Peyer's patch (tissue), 4 donors: ENCODE measurements around the gene C14orf180. TPM values are rescaled to one million over a fixed set of nuclear protein-coding genes. Genes with fewer than 3 reads are reported as not detected.
A peak's percentile ranks its signal among the peaks of the same experiment; 100 is the strongest.

ENCODE experiments used
- DNase-seq, 3 donors: peaks; one replicate each; pipeline ENCODE4 v3.0.0-alpha.2; 2017 to 2019
- H3K27ac ChIP-seq, 4 donors: fragments of 200-600 bp; sonication (generic); one replicate each; pipeline ENCODE4 v1.5.1; 2016 to 2019
- H3K27me3 ChIP-seq, 2 donors: fragments of 200-600 bp; sonication (generic); one replicate each; pipeline ENCODE4 v1.5.1; 2019
- H3K36me3 ChIP-seq, 3 donors: fragments of 200-600 bp; sonication (generic); one replicate each; pipeline ENCODE4 v1.5.1; 2016 to 2019
- H3K4me1 ChIP-seq, 4 donors: fragments of 200-600 bp; sonication (generic); one replicate each; pipeline ENCODE4 v1.5.1; 2016 to 2019
- H3K4me3 ChIP-seq, 4 donors: fragments of 200-600 bp; sonication (generic); 1 replicate in 3 of 4; 2 replicates in 1 of 4; pipeline ENCODE4 v1.5.1; 2016 to 2019; ENCODE audit warnings: mild to moderate bottlenecking in 1 of 4
- H3K9me3 ChIP-seq, 4 donors: fragments of 200-600 bp; sonication (generic); one replicate each; pipeline ENCODE4 v1.5.1; 2016 to 2019; ENCODE audit warnings: mild to moderate bottlenecking in 1 of 4
- CTCF ChIP-seq, 6 experiments: fragments of 450-650 bp in 4 of 6; fragments of 200-600 bp in 2 of 6; sonication (generic) in 1 of 6; IDR thresholded peaks; one replicate each; pipeline ENCODE4 v1.5.1; 2017 to 2019; ENCODE audit warnings: antibody characterized with exemption in 6 of 6, mild to moderate bottlenecking in 3 of 6, moderate library complexity in 1 of 6
- POLR2A ChIP-seq, 2 donors: fragments of 450-650 bp; IDR thresholded peaks; one replicate each; pipeline ENCODE4 v1.5.1; 2017; ENCODE audit warnings: antibody characterized with exemption in 2 of 2, mild to moderate bottlenecking in 2 of 2, moderate library complexity in 2 of 2
- total RNA-seq, 4 donors: library from RNA; depleted of rRNA; stranded (reverse); fragments of >200 nt; gene quantifications; one replicate each; pipeline ENCODE4 v1.1.0, GENCODE V29; 2016

Gene C14orf180
- total RNA-seq, 4 donors from 2014 or later = 0.70 TPM; not detected in 3

GRCh38 chr14:104536942-104537612 lies 42.5 kb upstream of the C14orf180 start:
- TF ChIP-seq POLR2A (IDR thresholded peaks at IDR 0.05) (no peak), CTCF (IDR thresholded peaks at IDR 0.05) (no peak)
- H3K9me3 ChIP-seq = no peaks in the 10 kb centered on the region
- no peak overlapping the region for H3K27ac ChIP-seq
- H3K4me1 ChIP-seq = no peaks in the 10 kb centered on the region
- H3K36me3 ChIP-seq = no peaks in the 10 kb centered on the region
- no peak overlapping the region for H3K4me3 ChIP-seq
- H3K27me3 ChIP-seq = no peaks in the 10 kb centered on the region
- peak in 1 of 3 donors; percentile 26 for DNase-seq

DNA sequence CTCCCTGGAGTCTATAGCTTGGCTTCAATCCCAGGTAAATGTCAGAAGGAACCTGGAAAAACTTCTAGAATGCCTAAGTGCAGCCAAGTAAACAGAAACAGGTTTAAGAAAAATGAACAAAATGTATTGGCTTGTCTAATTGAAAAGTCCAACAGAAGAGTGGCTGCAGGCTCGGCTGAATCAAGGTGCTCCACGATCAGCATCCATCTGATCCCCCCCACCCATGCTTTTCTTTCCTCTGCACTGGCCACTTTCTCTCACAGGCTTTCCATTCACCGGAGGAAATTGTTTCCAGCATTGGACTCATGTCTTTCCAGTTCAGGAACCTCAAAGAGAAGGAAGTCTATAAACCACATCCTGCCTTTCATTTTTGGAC lies 42.0 kb upstream of the C14orf180 start:
- H3K4me3 ChIP-seq = no peak overlapping the region
- H3K9me3 ChIP-seq = no peaks in the 10 kb centered on the region
- TF ChIP-seq POLR2A (IDR thresholded peaks at IDR 0.05) = no peak
- TF ChIP-seq CTCF (IDR thresholded peaks at IDR 0.05) = no peak
- no peaks in the 10 kb centered on the region for H3K36me3 ChIP-seq
- H3K27ac ChIP-seq = no peak overlapping the region
- H3K4me1 ChIP-seq = no peaks in the 10 kb centered on the region
- H3K27me3 ChIP-seq = no peaks in the 10 kb centered on the region
- DNase-seq = no peak

DNA sequence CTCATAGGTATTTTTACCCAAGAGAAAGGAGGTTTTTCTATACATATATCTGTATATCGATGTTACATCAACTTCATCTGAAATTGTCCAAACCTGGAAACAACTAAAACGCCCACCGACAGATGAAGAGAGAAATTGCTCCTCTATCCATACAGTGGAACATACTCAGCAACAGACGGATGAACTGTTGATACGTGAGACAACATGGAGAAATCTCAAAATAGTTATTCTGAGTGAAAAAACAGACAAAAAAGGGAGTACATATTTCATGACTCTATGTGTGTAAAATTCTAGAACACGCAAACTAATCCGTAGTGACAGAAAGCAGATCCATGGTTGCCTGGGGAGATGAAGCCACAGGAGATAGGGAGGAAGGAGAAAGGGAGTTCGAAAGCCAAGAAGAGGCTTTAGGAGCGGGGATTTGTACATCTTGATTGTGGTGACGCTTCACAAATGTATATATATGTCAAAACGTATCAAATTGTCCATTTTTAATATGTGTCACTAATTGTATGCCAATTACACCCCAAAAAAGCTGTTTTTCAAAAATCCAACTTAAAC lies 37.6 kb upstream of the C14orf180 start:
- no peak for DNase-seq
- Histone ChIP-seq H3K27me3 (no peaks in the 10 kb centered on the region), H3K36me3 (no peaks in the 10 kb centered on the region), H3K4me1 (no peaks in the 10 kb centered on the region), H3K27ac (no peak overlapping the region), H3K4me3 (no peak overlapping the region), H3K9me3 (no peaks in the 10 kb centered on the region)
- TF ChIP-seq POLR2A (IDR thresholded peaks at IDR 0.05) (no peak), CTCF (IDR thresholded peaks at IDR 0.05) (no peak)

DNA sequence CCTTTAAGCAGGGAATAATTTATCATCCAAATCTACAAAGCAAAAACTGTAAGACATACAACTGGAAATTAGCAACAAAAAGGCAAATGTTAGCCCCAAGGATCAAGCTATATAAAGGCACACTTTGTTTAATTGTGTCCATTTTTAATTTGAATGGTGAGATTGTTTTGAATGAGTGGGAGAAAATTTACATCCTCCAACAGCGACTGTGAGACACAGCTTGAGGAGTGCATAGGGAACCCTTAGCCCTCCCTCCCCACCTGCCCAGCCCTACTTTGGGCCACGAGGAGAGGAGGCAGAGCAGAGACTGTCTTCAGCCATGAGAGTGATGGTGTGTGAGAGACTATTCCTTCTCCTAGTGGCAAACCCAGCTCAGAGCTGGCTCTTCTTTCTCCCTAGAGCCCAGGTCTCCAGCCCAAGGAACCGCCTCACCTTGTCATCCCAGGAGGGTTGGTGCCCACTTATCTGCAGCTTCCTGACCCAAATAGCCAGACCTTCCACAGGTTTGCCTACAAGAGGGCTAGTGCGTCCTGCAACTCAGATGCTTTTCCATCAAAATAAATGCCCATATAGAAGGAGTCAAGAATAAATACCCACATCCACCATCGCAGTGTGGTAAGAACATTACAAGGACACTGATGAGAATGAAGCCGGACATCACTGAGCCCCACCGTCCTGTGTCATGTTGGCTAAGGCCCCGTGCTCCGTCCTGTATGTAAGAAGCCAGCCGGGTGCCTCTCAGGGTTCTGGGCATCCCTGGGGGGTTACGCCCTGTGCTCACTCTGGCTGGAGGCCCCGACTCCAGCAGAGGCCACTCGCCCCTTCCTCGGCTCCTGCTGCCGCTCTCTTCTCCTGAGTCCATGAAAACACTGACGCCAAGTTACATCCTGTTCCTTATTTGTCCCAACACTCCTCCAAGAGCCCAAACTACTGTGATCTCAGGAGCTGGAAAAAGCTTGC lies 36.4 kb upstream of the C14orf180 start:
- H3K4me3 ChIP-seq = no peak overlapping the region
- no peaks in the 10 kb centered on the region for H3K36me3 ChIP-seq
- H3K4me1 ChIP-seq = no peaks in the 10 kb centered on the region
- H3K27me3 ChIP-seq = no peaks in the 10 kb centered on the region
- no peak for TF ChIP-seq CTCF (IDR thresholded peaks at IDR 0.05)
- TF ChIP-seq POLR2A (IDR thresholded peaks at IDR 0.05) = no peak
- no peaks in the 10 kb centered on the region for H3K9me3 ChIP-seq
- H3K27ac ChIP-seq = no peak overlapping the region
- DNase-seq = peak in 1 of 3 donors; percentile 39

GRCh38 chr14:104544362-104544961 lies 35.1 kb upstream of the C14orf180 start:
- Histone ChIP-seq H3K27me3 (no peaks in the 10 kb centered on the region), H3K4me3 (no peak overlapping the region), H3K9me3 (no peaks in the 10 kb centered on the region)

More at GRCh38 chr14:104544362-104544961, 35.1 kb upstream of the C14orf180 start:
- TF ChIP-seq CTCF (IDR thresholded peaks at IDR 0.05) (no peak), POLR2A (IDR thresholded peaks at IDR 0.05) (no peak)
- Histone ChIP-seq H3K4me1 (no peaks in the 10 kb centered on the region), H3K36me3 (no peaks in the 10 kb centered on the region), H3K27ac (no peak overlapping the region)
- DNase-seq = no peak
